ENCODE measurements around the gene RND2. TPM values are rescaled to one million over a fixed set of nuclear protein-coding genes. Genes with fewer than 3 reads are reported as not detected.

RND2 gene
- total and polyA plus RNA-seq, 9 of the 15 experiments (the other 6 are each of a cell fraction or from before 2014, with no cell fraction given): 0.15 to 1.9 (median 0.98) TPM

- TF ChIP-seq OTX1 (CRISPR knock-in tag; IDR thresholded peaks at IDR 0.05): no peak
- no peak for TF ChIP-seq KDM5B (IDR thresholded peaks at IDR 0.05; ENCODE audit: insufficient replicate concordance, low read depth, low read length)
- TF ChIP-seq CUX1 (CRISPR knock-in tag; IDR thresholded peaks at IDR 0.05): no peak
- peak in 1 of 2 experiments; percentile 48; a peak in 2 of 4 replicates for TF ChIP-seq RCOR1 (IDR thresholded peaks at IDR 0.05; ENCODE audit: borderline replicate concordance in 1 of 2, low read depth in 2 of 2, low read length in 2 of 2)
- TF ChIP-seq ELF1 (tag; IDR thresholded peaks at IDR 0.05): no peak
Measured at GRCh38 chr17:43019418-43019817, 5.6 kb upstream of the RND2 start (continued).

Measured in K562 (cell line).